WERI-Rb-1 (cell line): Measurements from ENCODE around the gene CELF2.

ENCODE experiments used
- DNase-seq: peaks from one replicate; pipeline ENCODE4 v3.0.0-alpha.2; 2020
- H3K27ac ChIP-seq: fragments of 250-450 bp; sonication (Bioruptor Pico); 2 replicates; pipeline ENCODE4 v1.5.1; 2020; ENCODE audit warnings: mild to moderate bottlenecking, moderate library complexity
- H3K27me3 ChIP-seq: fragments of 250-450 bp; sonication (Bioruptor Pico); 2 replicates; pipeline ENCODE4 v1.5.1; 2021; ENCODE audit warnings: mild to moderate bottlenecking, low read depth, moderate library complexity; ENCODE audit not compliant: insufficient read depth, severe bottlenecking
- H3K36me3 ChIP-seq: fragments of 250-450 bp; sonication (Bioruptor Pico); 2 replicates; pipeline ENCODE4 v1.5.1; 2020; ENCODE audit warnings: mild to moderate bottlenecking, moderate library complexity
- H3K4me3 ChIP-seq: 2 replicates; pipeline ENCODE4 v1.5.1; 2011; ENCODE audit warnings: low read depth, mild to moderate bottlenecking, control low read depth, low read length
- H3K9me3 ChIP-seq: fragments of 250-450 bp; sonication (Bioruptor Pico); 2 replicates; pipeline ENCODE4 v1.5.1; 2021; ENCODE audit warnings: mild to moderate bottlenecking, moderate library complexity; ENCODE audit not compliant: severe bottlenecking
- CTCF ChIP-seq: IDR thresholded peaks from 2 replicates; pipeline ENCODE4 v1.5.1; 2011; ENCODE audit warnings: low read depth, mild to moderate bottlenecking, control low read depth, inconsistent platforms, low read length

The CELF2 gene

GRCh38 chr10:11210211-11210922, 192.7 kb downstream of the CELF2 start:
- no peaks in the 10 kb centered on the region for H3K9me3 ChIP-seq
- no peaks in the 10 kb centered on the region for H3K27me3 ChIP-seq
- DNase-seq = no peak
- no peak for TF ChIP-seq CTCF
- no peak overlapping the region for H3K4me3 ChIP-seq
- no peak overlapping the region for H3K27ac ChIP-seq
- H3K36me3 ChIP-seq = no peaks in the 10 kb centered on the region

DNA sequence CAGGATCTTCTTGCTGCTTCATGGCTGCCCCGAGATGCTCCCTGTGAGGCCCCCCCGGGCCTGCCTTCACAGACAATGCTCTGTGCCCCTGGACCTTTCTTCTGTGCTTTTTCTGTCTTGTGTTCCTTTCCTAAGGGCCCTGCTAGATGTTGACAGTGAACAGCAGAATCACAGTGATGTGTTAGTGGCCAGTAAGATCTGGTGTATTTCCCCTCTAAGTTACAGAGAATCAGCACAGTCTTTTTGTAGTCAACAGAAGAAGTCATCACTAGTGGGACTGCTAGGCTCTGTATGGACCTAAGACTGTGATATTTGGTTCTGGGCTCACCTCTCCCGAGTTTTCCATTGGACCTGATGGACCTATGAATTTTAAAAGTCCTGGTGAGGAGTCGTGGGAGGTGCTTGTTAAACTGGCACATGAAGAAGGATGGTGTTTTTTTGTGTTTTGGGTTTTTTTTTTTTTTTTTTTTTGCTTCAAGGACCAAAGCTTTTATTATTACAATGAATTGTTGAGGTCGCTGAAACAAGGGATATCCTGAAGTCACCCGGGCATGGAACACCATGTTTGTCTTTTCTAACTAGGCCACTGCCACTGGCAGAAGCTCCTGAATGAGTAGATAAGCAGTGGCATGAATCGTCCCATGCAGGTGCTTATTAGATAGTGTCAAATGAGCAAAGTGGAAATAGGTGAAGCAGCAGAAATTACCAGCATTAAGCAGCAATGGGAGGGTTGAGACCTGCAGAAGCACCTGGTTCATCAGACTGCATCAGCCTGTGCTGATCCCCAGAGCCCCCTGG, 194.8 kb downstream of the CELF2 start:
- DNase-seq = no peak
- Histone ChIP-seq H3K4me3 (no peak overlapping the region), H3K27me3 (no peaks in the 10 kb centered on the region), H3K27ac (no peak overlapping the region), H3K36me3 (no peaks in the 10 kb centered on the region), H3K9me3 (no peaks in the 10 kb centered on the region)
- TF ChIP-seq CTCF = no peak

DNA sequence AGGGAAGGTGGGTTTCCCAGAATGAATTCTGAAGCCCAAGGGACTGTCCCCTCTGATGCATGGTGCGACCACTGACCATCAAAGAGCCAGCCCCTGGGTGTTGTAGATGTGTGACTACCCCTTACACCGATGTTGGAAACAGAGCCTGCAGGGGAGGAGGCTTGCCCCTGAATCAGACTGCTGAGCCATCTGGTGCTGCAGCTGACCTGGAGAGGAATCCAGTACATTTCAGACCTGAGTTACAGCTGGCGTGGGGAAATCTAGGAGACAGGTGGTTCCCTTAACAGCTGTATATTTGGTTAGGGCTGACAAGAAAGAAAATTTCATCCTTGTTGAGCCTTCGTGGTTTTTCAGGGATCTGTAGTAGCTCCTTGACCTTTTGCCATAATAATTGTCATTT, 195.5 kb downstream of the CELF2 start:
- Histone ChIP-seq H3K27ac (no peak overlapping the region), H3K9me3 (no peaks in the 10 kb centered on the region), H3K36me3 (no peaks in the 10 kb centered on the region), H3K4me3 (no peak overlapping the region), H3K27me3 (no peaks in the 10 kb centered on the region)
- peak; percentile 6 for DNase-seq
- TF ChIP-seq CTCF = no peak

DNA sequence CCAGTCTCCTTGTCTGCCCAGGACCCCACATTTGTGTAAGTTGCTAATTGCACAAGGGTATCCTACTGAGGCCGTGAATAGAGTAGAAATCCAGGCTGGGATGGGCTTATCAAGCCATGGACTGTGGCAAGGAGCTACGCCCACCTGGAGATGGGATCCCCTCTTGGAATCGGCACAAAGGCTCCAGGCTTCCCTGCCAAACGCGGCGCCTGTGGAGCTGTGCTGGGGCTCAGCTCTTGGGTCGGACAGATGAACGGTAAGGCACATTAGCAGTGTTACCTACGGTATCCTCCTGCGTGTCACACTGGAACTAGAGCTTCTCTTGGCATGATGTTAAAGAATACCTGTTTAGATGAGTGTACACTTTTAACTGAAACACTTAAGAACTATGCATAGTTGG, 196.7 kb downstream of the CELF2 start:
- Histone ChIP-seq H3K27me3 (no peaks in the 10 kb centered on the region), H3K4me3 (no peak overlapping the region), H3K9me3 (no peaks in the 10 kb centered on the region), H3K36me3 (no peaks in the 10 kb centered on the region), H3K27ac (no peak overlapping the region)
- TF ChIP-seq CTCF = no peak
- DNase-seq = no peak

DNA sequence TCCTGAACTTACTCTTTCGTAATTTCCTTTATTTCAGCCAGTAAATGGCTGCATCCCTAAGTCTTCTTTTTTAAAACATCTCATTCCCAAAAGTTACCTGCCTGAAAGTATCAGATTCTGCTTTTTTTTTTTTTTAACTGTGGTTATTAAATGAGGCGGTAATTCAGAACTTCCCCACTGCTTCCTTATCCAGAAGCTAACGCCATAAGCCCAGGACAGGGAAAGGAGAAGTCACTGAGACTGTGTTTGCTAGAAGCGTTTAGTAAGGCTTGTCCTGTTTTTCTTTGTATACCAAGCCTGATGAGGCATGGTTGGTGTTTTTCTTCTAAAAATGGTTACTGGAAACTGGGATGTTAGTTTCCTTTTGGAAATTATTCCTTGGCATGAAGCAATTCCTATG, 197.8 kb downstream of the CELF2 start:
- Histone ChIP-seq H3K9me3 (no peaks in the 10 kb centered on the region), H3K4me3 (no peak overlapping the region), H3K36me3 (no peaks in the 10 kb centered on the region), H3K27ac (no peak overlapping the region), H3K27me3 (no peaks in the 10 kb centered on the region)
- no peak for TF ChIP-seq CTCF
- no peak for DNase-seq
